ENCODE data around the gene LYRM4.
"Not testable (repeated sequence)": the region's sequence is repeated elsewhere in the genome, so short reads cannot be mapped to it uniquely, and the experiment has no call there.

The LYRM4 gene

DNA sequence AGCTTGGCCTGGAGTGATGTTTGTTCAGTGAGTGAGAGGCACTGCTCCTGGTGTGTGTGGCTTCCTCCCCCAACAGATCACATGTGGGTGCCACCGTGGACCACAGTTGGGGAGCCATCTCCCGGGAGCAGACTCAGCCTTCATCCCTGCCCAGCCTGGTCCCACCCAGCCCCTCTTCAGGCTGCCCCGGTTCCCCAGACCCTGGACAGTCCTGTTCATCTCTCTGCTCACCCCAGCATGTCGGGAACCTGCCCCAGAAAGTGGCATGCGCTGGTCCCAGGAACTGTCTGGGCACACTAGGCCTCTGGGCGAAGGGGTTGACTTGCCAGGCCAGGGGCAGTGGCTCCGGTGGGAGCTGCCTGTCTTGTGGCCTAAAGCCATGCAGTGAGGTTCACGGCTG is 197.1 kb downstream of the LYRM4 start:
- TF ChIP-seq, protein P1, sequence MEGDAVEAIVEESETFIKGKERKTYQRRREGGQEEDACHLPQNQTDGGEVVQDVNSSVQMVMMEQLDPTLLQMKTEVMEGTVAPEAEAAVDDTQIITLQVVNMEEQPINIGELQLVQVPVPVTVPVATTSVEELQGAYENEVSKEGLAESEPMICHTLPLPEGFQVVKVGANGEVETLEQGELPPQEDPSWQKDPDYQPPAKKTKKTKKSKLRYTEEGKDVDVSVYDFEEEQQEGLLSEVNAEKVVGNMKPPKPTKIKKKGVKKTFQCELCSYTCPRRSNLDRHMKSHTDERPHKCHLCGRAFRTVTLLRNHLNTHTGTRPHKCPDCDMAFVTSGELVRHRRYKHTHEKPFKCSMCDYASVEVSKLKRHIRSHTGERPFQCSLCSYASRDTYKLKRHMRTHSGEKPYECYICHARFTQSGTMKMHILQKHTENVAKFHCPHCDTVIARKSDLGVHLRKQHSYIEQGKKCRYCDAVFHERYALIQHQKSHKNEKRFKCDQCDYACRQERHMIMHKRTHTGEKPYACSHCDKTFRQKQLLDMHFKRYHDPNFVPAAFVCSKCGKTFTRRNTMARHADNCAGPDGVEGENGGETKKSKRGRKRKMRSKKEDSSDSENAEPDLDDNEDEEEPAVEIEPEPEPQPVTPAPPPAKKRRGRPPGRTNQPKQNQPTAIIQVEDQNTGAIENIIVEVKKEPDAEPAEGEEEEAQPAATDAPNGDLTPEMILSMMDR (IDR thresholded peaks at IDR 0.05; ENCODE audit: poor library complexity, severe bottlenecking), result no peak
- no peaks in the 10 kb centered on the region for H3K27me3 ChIP-seq (ENCODE audit: insufficient read depth, poor library complexity, severe bottlenecking)
- DNase-seq (ENCODE audit: low spot score) (no peak), ATAC-seq (ENCODE audit: low read depth) (no peak)
- H3K9me3 ChIP-seq (ENCODE audit: severe bottlenecking), result no peaks in the 10 kb centered on the region
- no peaks in the 10 kb centered on the region for H3K4me1 ChIP-seq (ENCODE audit: insufficient read depth, poor library complexity, severe bottlenecking)
- H3K36me3 ChIP-seq (ENCODE audit: low read depth), result no peaks in the 10 kb centered on the region
- no peak overlapping the region for H3K27ac ChIP-seq (ENCODE audit: poor library complexity, severe bottlenecking)
- no peak overlapping the region for H3K4me3 ChIP-seq (ENCODE audit: severe bottlenecking)

DNA sequence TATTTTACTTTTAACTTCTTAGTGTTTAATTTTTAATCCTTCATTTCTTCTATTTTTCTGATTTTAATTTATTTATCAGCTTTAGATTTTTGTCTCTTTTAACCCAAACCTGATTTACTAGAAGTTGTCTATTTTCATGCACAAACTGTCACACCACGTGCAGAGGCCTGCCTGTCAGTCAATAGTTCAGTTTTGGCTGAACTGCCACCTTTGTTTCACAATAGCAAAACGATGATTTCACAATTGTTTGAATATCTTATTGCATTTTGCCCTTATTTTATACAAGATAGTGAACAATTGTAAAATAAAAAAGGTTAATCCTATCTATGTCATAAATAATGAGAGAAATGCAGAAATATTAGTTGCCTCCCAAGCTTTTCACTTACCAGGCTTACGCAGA is 199.6 kb downstream of the LYRM4 start:
- Histone ChIP-seq H3K9me3 (ENCODE audit: severe bottlenecking) (no peaks in the 10 kb centered on the region), H3K36me3 (ENCODE audit: low read depth) (no peaks in the 10 kb centered on the region), H3K27me3 (ENCODE audit: insufficient read depth, poor library complexity, severe bottlenecking) (no peaks in the 10 kb centered on the region), H3K4me1 (ENCODE audit: insufficient read depth, poor library complexity, severe bottlenecking) (no peaks in the 10 kb centered on the region), H3K27ac (ENCODE audit: poor library complexity, severe bottlenecking) (no peak overlapping the region), H3K4me3 (ENCODE audit: severe bottlenecking) (no peak overlapping the region)
- TF ChIP-seq, protein P1 (IDR thresholded peaks at IDR 0.05; ENCODE audit: poor library complexity, severe bottlenecking), result no peak
- no peak for DNase-seq (ENCODE audit: low spot score)
- no peak for ATAC-seq (ENCODE audit: low read depth)

GRCh38 chr6:5060439-5060838 is 200.3 kb downstream of the LYRM4 start:
- not testable (repeated sequence) for ATAC-seq (ENCODE audit: low read depth)

GRCh38 chr6:5059036-5059896 is 201.5 kb downstream of the LYRM4 start:
- Histone ChIP-seq H3K27me3 (ENCODE audit: insufficient read depth, poor library complexity, severe bottlenecking) (no peaks in the 10 kb centered on the region), H3K4me3 (ENCODE audit: severe bottlenecking) (no peak overlapping the region), H3K9me3 (ENCODE audit: severe bottlenecking) (no peaks in the 10 kb centered on the region), H3K27ac (ENCODE audit: poor library complexity, severe bottlenecking) (no peak overlapping the region), H3K36me3 (ENCODE audit: low read depth) (no peaks in the 10 kb centered on the region), H3K4me1 (ENCODE audit: insufficient read depth, poor library complexity, severe bottlenecking) (no peaks in the 10 kb centered on the region)
- TF ChIP-seq, protein P1 (IDR thresholded peaks at IDR 0.05; ENCODE audit: poor library complexity, severe bottlenecking), result no peak
- DNase-seq (ENCODE audit: low spot score), result no peak
- ATAC-seq (ENCODE audit: low read depth), result no peak

More at GRCh38 chr6:5060439-5060838, 200.3 kb downstream of the LYRM4 start:
- H3K4me3 ChIP-seq (ENCODE audit: severe bottlenecking); H3K9me3 ChIP-seq (ENCODE audit: severe bottlenecking); H3K4me1 ChIP-seq (ENCODE audit: insufficient read depth, poor library complexity, severe bottlenecking); H3K27ac ChIP-seq (ENCODE audit: poor library complexity, severe bottlenecking); H3K27me3 ChIP-seq (ENCODE audit: insufficient read depth, poor library complexity, severe bottlenecking); H3K36me3 ChIP-seq (ENCODE audit: low read depth); DNase-seq (ENCODE audit: low spot score): not testable (repeated sequence)

All from RWPE2 (cell line).